Keratinocyte (primary cell): Measurements from ENCODE around the gene REELD1. TPM values are rescaled to one million over a fixed set of nuclear protein-coding genes. Genes with fewer than 3 reads are reported as not detected.

Experiments used
- DNase-seq: peaks from one replicate; pipeline ENCODE4 v3.0.0-alpha.2; 2011; ENCODE audit warnings: low read depth, missing footprints, low spot score
- FAIRE-seq: peaks from 2 replicates; lab custom pipeline; 2011; peaks lifted over from hg19 to GRCh38; lab: Jason Lieb, UNC
- H2AFZ ChIP-seq: 2 replicates; pipeline ENCODE4 v1.6.0; 2012; ENCODE audit warnings: low read length, control low read depth, inconsistent platforms; ENCODE audit not compliant: control insufficient read depth
- H3K27ac ChIP-seq: 2 replicates; pipeline ENCODE4 v1.5.1; 2011; ENCODE audit warnings: low read length; ENCODE audit not compliant: control insufficient read depth, insufficient read depth
- H3K27me3 ChIP-seq: 3 replicates; pipeline ENCODE4 v1.6.0; 2011; ENCODE audit warnings: low read length; ENCODE audit not compliant: control insufficient read depth, insufficient read depth; ENCODE audit errors: extremely low read depth
- H3K36me3 ChIP-seq, 2 experiments: 2 replicates in 1 of 2; 3 replicates in 1 of 2; pipeline ENCODE4 v1.5.1; 2011; ENCODE audit warnings: low read length in 2 of 2, mild to moderate bottlenecking in 1 of 2; ENCODE audit not compliant: control insufficient read depth in 2 of 2, insufficient read depth in 2 of 2; ENCODE audit errors: extremely low read depth in 1 of 2
- H3K4me1 ChIP-seq: 3 replicates; pipeline ENCODE4 v1.5.1; 2011; ENCODE audit warnings: low read length; ENCODE audit not compliant: control insufficient read depth, insufficient read depth; ENCODE audit errors: extremely low read depth
- H3K4me2 ChIP-seq: 3 replicates; pipeline ENCODE4 v1.6.0; 2011; ENCODE audit warnings: low read depth, low read length; ENCODE audit not compliant: control insufficient read depth, insufficient read depth; ENCODE audit errors: extremely low read depth
- H3K4me3 ChIP-seq, 3 experiments: fragments of 200-600 bp in 1 of 3; sonication (generic) in 1 of 3; 2 replicates in 2 of 3; 3 replicates in 1 of 3; pipeline ENCODE4 v1.5.1; 2011 to 2016; ENCODE audit warnings: low read length in 3 of 3, mild to moderate bottlenecking in 3 of 3, control low read depth in 2 of 3, inconsistent platforms in 1 of 3, low read depth in 1 of 3, mixed read lengths in 1 of 3, mixed run types in 1 of 3, moderate library complexity in 1 of 3; ENCODE audit not compliant: control insufficient read depth in 2 of 3, insufficient read depth in 2 of 3; ENCODE audit errors: extremely low read depth in 1 of 3
- H3K79me2 ChIP-seq: 2 replicates; pipeline ENCODE4 v1.6.0; 2012; ENCODE audit warnings: low read length; ENCODE audit not compliant: control insufficient read depth, insufficient read depth
- H3K9ac ChIP-seq: 3 replicates; pipeline ENCODE4 v1.6.0; 2011; ENCODE audit warnings: low read length; ENCODE audit not compliant: control insufficient read depth, insufficient read depth; ENCODE audit errors: extremely low read depth
- H3K9me1 ChIP-seq: 3 replicates; pipeline ENCODE4 v1.6.0; 2011; ENCODE audit warnings: low read length; ENCODE audit not compliant: control insufficient read depth, insufficient read depth; ENCODE audit errors: extremely low read depth
- H3K9me3 ChIP-seq: 2 replicates; pipeline ENCODE4 v1.5.1; 2012; ENCODE audit warnings: low read depth, low read length; ENCODE audit not compliant: control insufficient read depth
- H4K20me1 ChIP-seq: 3 replicates; pipeline ENCODE4 v1.6.0; 2011; ENCODE audit warnings: low read length; ENCODE audit not compliant: control insufficient read depth, insufficient read depth; ENCODE audit errors: extremely low read depth
- CTCF ChIP-seq, 3 experiments: IDR thresholded peaks in 1 of 3; conservative IDR thresholded peaks in 1 of 3; optimal IDR thresholded peaks in 1 of 3; 2 replicates in 2 of 3; 3 replicates in 1 of 3; pipeline versions ENCODE3 to v1.5.1; 2011; ENCODE audit warnings: low read length in 3 of 3, mild to moderate bottlenecking in 3 of 3, moderate library complexity in 2 of 3, control low read depth in 1 of 3, inconsistent platforms in 1 of 3; ENCODE audit not compliant: insufficient read depth in 2 of 3; ENCODE audit errors: extremely low read depth in 1 of 3
- EZH2 ChIP-seq: IDR thresholded peaks from one replicate; pipeline ENCODE4 v1.6.1; 2012; ENCODE audit warnings: inconsistent platforms, mild to moderate bottlenecking, low read length, moderate library complexity
- dilution Hi-C: fragments of 300-500 bp; cut with MboI; formaldehyde crosslinking; loops from one replicate; pipeline ENCODE4 v1.7.0; 2020; ENCODE audit warnings: low sequenced_read_pairs; ENCODE audit not compliant: extremely low pct_ligation_motif_present
- polyA plus RNA-seq, 5 experiments: library from polyadenylated mRNA; depleted of rRNA in 3 of 5; stranded (reverse) in 3 of 5; stranded (forward) in 1 of 5; unstranded in 1 of 5; fragments of >200 nt; gene quantifications; 1 replicate in 1 of 5; 2 replicates in 3 of 5; 3 replicates in 1 of 5; pipeline versions ENCODE4 v1.2.1 to v1.2.3, GENCODE V29; 2011 to 2012; ENCODE audit warnings: missing spikeins in 2 of 5, low read depth in 1 of 5, low replicate concordance in 1 of 5

REELD1 gene
- polyA plus RNA-seq, 1 donor (not counting 4 experiments of a cell fraction or from before 2014, with no cell fraction given): not detected

GRCh38 chr4:146261041-146261440, 46.7 kb downstream of the REELD1 start:
- H3K9me1 ChIP-seq: no peaks in the 10 kb centered on the region
- H3K4me3 ChIP-seq: no peak overlapping the region
- H3K27ac ChIP-seq: no peak overlapping the region
- H3K27me3 ChIP-seq: no peaks in the 10 kb centered on the region
- dilution Hi-C loops: no loop called here
- no peak for FAIRE-seq
- no peaks in the 10 kb centered on the region for H4K20me1 ChIP-seq
- H3K9me3 ChIP-seq: no peaks in the 10 kb centered on the region
- TF ChIP-seq EZH2: no peak
- no peak for TF ChIP-seq CTCF (optimal IDR thresholded peaks at IDR 0.05 in 1 of 3, IDR thresholded peaks at IDR 0.05 in 1 of 3, conservative IDR thresholded peaks at IDR 0.05 in 1 of 3; ENCODE audit: extremely low read depth in 1 of 3, insufficient read depth in 2 of 3, low read length in 3 of 3)
- H2AFZ ChIP-seq: no peak overlapping the region
- H3K79me2 ChIP-seq: no peaks in the 10 kb centered on the region
- H3K4me1 ChIP-seq: no peaks in the 10 kb centered on the region
- H3K36me3 ChIP-seq: peaks cover 1 to 4% of the 10 kb centered on the region in 2 experiments
- H3K9ac ChIP-seq: no peak overlapping the region
- no peak overlapping the region for H3K4me2 ChIP-seq
- no peak for DNase-seq

- Histone ChIP-seq H3K9me3 (no peaks in the 10 kb centered on the region), H2AFZ (no peak overlapping the region), H3K4me2 (no peak overlapping the region), H4K20me1 (no peaks in the 10 kb centered on the region), H3K79me2 (no peaks in the 10 kb centered on the region), H3K27ac (no peak overlapping the region), H3K9ac (no peak overlapping the region), H3K36me3 (peaks cover 1 to 4% of the 10 kb centered on the region in 2 experiments), H3K9me1 (no peaks in the 10 kb centered on the region), H3K4me1 (no peaks in the 10 kb centered on the region), H3K4me3 (no peak overlapping the region), H3K27me3 (no peaks in the 10 kb centered on the region)
- TF ChIP-seq CTCF (optimal IDR thresholded peaks at IDR 0.05 in 1 of 3, IDR thresholded peaks at IDR 0.05 in 1 of 3, conservative IDR thresholded peaks at IDR 0.05 in 1 of 3; ENCODE audit: extremely low read depth in 1 of 3, insufficient read depth in 2 of 3, low read length in 3 of 3) (no peak), EZH2 (no peak)
- dilution Hi-C loops: no loop called here
- DNase-seq (no peak), FAIRE-seq (no peak)
These were observed 49.5 kb downstream of the REELD1 start for GRCh38 chr4:146263793-146264192.
